Nephron (organoid): ENCODE results near the gene LIMS2.

Source experiments
- H3K27ac Mint-ChIP-seq, 3 experiments: 2 replicates each; pipeline ENCODE4 v1.8.0; 2020; ENCODE audit warnings: mixed read lengths in 3 of 3, mild to moderate bottlenecking in 2 of 3, moderate library complexity in 1 of 3
- H3K27me3 Mint-ChIP-seq: 2 replicates; pipeline ENCODE4 v1.8.0; 2021; ENCODE audit warnings: low read depth, mild to moderate bottlenecking, moderate library complexity, mixed read lengths
- H3K36me3 Mint-ChIP-seq: 2 replicates; pipeline ENCODE4 v1.8.0; 2020; ENCODE audit warnings: low read depth, mixed read lengths
- H3K4me1 Mint-ChIP-seq: 2 replicates; pipeline ENCODE4 v1.8.0; 2020; ENCODE audit warnings: mixed read lengths
- H3K4me3 Mint-ChIP-seq, 3 experiments: 2 replicates each; pipeline ENCODE4 v1.8.0; 2020; ENCODE audit warnings: mild to moderate bottlenecking in 3 of 3, mixed read lengths in 3 of 3, moderate library complexity in 2 of 3
- H3K9me3 Mint-ChIP-seq: 2 replicates; pipeline ENCODE4 v1.8.0; 2020; ENCODE audit warnings: mixed read lengths
- CTCF ChIP-seq, 3 experiments: fragments of 200-600 bp; sonication (generic); IDR thresholded peaks; one replicate each; pipeline ENCODE4 v1.5.0; 2021; ENCODE audit warnings: antibody characterized with exemption in 3 of 3; ENCODE audit not compliant: unreplicated experiment in 3 of 3

Gene LIMS2

GRCh38 chr2:127598711-127599110 lies 76.6 kb downstream of the LIMS2 start:
- Mint-ChIP-seq H3K4me3 (no peak overlapping the region), H3K36me3 (peaks cover 15% of the 10 kb centered on the region), H3K27ac (no peak overlapping the region), H3K27me3 (no peaks in the 10 kb centered on the region), H3K9me3 (peaks cover 9% of the 10 kb centered on the region), H3K4me1 (no peaks in the 10 kb centered on the region)
- no peak for TF ChIP-seq CTCF (IDR thresholded peaks at IDR 0.05; ENCODE audit: unreplicated experiment in 3 of 3)

DNA sequence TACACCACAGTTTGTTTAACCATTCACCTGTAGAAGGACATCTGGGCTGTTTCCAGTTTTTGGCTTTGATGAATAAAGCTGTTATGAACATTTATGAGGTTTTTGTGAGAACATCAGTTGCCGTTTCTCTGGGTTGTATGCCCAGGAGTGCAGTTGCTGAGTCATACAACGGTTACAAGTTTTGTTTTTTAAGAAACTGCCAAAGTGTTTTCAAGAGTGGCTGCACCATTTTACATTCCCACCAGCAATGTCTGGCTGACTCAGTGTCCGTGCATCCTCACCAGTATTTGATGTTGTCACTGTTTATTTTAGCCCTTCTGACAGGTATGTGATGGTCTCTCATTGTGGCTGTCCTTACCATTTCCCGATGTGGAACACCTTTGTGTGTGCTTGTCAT lies 77.3 kb downstream of the LIMS2 start:
- TF ChIP-seq CTCF (IDR thresholded peaks at IDR 0.05; ENCODE audit: unreplicated experiment in 3 of 3) = no peak
- H3K27me3 Mint-ChIP-seq = no peaks in the 10 kb centered on the region
- H3K36me3 Mint-ChIP-seq = peaks cover 11% of the 10 kb centered on the region
- H3K9me3 Mint-ChIP-seq = peaks cover 4% of the 10 kb centered on the region
- no peaks in the 10 kb centered on the region for H3K4me1 Mint-ChIP-seq
- no peak overlapping the region for H3K27ac Mint-ChIP-seq
- no peak overlapping the region for H3K4me3 Mint-ChIP-seq

DNA sequence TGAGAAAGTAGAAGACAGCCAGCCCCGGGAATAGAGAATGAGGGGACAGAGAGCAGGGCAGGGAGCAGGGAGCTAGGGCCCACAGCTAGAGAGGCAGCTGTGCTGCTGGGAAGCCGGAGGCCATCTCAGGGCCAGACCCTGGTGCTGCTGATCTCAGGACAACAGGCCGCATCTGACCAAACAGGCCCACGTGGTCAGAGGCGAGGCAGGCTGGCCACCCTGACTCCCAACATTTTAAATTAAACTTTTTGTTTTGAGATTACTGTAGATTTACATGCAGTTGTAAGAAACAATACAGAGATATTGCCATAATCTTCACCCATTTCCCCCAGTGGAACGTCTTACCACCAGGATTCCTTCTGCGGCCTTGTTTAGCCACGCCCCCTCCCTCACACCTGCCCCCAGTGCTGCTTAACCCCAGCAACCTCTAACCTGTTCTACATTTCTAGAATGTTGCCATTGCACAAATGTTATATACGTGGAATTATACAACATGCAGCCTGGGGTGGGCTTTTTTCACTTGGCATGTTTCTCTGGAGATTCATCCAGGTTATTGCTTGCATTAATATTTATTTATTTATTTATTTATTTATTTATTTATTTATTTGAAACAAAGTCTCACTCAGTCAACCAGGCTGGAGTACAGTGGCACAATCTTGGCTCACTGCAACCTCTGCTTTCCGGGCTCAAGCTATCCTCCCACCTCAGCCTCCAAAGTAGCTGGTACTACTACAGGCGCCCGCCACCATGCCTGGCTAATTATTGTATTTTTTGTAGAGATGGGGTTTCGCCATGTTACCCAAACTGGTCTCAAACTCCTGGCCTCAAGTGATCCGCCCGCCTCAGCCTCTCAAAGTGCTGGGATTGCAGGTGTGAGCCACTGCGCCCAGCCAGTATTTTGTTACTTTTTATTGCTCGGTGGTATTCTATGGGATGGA lies 78.0 kb downstream of the LIMS2 start:
- no peak for TF ChIP-seq CTCF (IDR thresholded peaks at IDR 0.05; ENCODE audit: unreplicated experiment in 3 of 3)
- H3K4me3 Mint-ChIP-seq = no peak overlapping the region
- no peaks in the 10 kb centered on the region for H3K27me3 Mint-ChIP-seq
- H3K9me3 Mint-ChIP-seq = peaks cover 3% of the 10 kb centered on the region
- H3K36me3 Mint-ChIP-seq = peaks cover 9% of the 10 kb centered on the region
- H3K4me1 Mint-ChIP-seq = no peaks in the 10 kb centered on the region
- H3K27ac Mint-ChIP-seq = no peak overlapping the region

DNA sequence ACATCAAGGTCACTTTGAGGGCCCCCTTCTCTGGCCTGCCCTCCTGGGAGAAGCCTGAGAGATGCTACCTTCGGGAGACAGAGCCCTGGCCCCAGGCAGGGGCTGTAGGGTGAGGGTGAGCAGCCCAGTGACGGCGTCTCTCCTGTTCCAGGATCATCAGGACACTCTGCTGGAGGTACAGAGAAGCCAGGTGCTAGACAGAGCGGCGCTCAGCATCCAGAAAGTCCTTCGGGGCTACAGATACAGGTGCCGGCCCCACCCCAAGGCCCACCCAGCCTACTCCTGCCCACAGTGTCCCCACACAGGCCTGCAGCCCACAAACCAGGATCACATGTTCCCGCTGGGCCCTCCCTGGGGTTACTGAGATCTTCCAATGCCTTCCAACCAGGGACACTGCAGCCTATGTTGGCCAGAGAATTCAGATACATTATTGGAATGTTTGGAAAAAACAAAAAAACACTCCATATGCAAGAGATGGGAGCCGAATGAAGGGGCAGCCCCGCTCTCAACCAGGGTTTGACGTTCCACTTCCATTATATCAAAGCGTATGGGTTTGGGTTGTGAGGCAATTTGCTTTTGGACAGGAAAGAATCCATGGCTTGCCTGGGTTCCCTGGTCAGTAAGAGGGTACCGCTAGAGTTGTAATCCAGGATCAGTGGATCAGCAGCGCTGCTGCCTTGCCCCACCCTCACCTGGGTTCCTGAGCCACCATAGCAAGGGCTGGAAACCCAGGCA lies 78.9 kb downstream of the LIMS2 start:
- Mint-ChIP-seq H3K27ac (no peak overlapping the region), H3K4me1 (no peaks in the 10 kb centered on the region), H3K4me3 (no peak overlapping the region), H3K27me3 (no peaks in the 10 kb centered on the region), H3K36me3 (peaks cover 5% of the 10 kb centered on the region), H3K9me3 (peaks cover 3% of the 10 kb centered on the region)
- no peak for TF ChIP-seq CTCF (IDR thresholded peaks at IDR 0.05; ENCODE audit: unreplicated experiment in 3 of 3)

GRCh38 chr2:127594116-127594591 lies 81.2 kb downstream of the LIMS2 start:
- no peak for TF ChIP-seq CTCF (IDR thresholded peaks at IDR 0.05; ENCODE audit: unreplicated experiment in 3 of 3)
- H3K4me1 Mint-ChIP-seq = no peaks in the 10 kb centered on the region
- H3K4me3 Mint-ChIP-seq = no peak overlapping the region
- peaks cover 5% of the 10 kb centered on the region for H3K36me3 Mint-ChIP-seq
- H3K9me3 Mint-ChIP-seq = peaks cover 3% of the 10 kb centered on the region
- no peak overlapping the region for H3K27ac Mint-ChIP-seq
- peaks cover 5% of the 10 kb centered on the region for H3K27me3 Mint-ChIP-seq
